ENCODE data around the gene HPN. TPM values are rescaled to one million over a fixed set of nuclear protein-coding genes. Genes with fewer than 3 reads are reported as not detected.

HPN gene
- total RNA-seq, 2 experiments from 2014 or later = 0.21 TPM; not detected in 1

- Mint-ChIP-seq H3K36me3 (no peaks in the 10 kb centered on the region), H3K27ac (no peak within 1 kb of the TSS), H3K27me3 (no peaks in the 10 kb centered on the region), H3K9me3 (no peaks in the 10 kb centered on the region), H3K4me3 (no peak within 1 kb of the TSS), H3K4me1 (ENCODE audit: low read depth) (peaks cover 3% of the 10 kb centered on the region)
- no peak for DNase-seq
- intact Hi-C loops (cut with micrococcal nuclease) = no loop called here
- POLR2A ChIA-PET = no interaction called here
- CTCF ChIA-PET = interaction anchor here (0.6 to 3.1 kb wide), 14 partner anchors 9 to 492 kb away, joined by 3 to 12 read pairs (median 3); no protein-coding TSS in a partner anchor
Measured at GRCh38 chr19:35115177-35115951, 73.8 kb downstream of the HPN start, which contains the start of gene FXYD3. FXYD3 (plus strand) TSS chr19:35115823; CDS start chr19:35119377, 3,554 bp downstream.

Other genes with a start within 250 kb of the HPN start
- gene ZNF30, start 114.8 kb upstream of the HPN start, total RNA-seq = 1 to 10 TPM; 3.7 to 4.2 TPM
- 1 to 10 TPM; 6.4 to 6.9 TPM for gene ZNF792, start 77.5 kb upstream of the HPN start, total RNA-seq
- gene GRAMD1A, start 41.4 kb upstream of the HPN start, total RNA-seq = 100 to 1,000 TPM; 204 to 223 TPM
- gene SCN1B, start 11.3 kb upstream of the HPN start, total RNA-seq = 1 to 10 TPM; 1.1 to 1.6 TPM
- not detected for gene FXYD3, start 74.1 kb downstream of the HPN start, total RNA-seq
- gene LGI4, start 93.3 kb downstream of the HPN start, total RNA-seq = under 1 TPM; 0.50 to 0.51 TPM
- 1 to 10 TPM; 2.3 to 2.8 TPM for gene FXYD1, start 97.1 kb downstream of the HPN start, total RNA-seq
- under 1 TPM; 0.77 to 0.93 TPM for gene FXYD7, start 101.5 kb downstream of the HPN start, total RNA-seq
- 100 to 1,000 TPM; 334 to 360 TPM for gene FXYD5, start 113.0 kb downstream of the HPN start, total RNA-seq
- under 1 TPM in 1 of 2 experiments, not detected in 1; 0.19 TPM for gene FAM187B, start 187.0 kb downstream of the HPN start, total RNA-seq
- 10 to 100 TPM; 25.4 to 28.7 TPM for gene LSR, start 207.3 kb downstream of the HPN start, total RNA-seq
- 100 to 1,000 TPM; 117 to 121 TPM for gene USF2, start 227.2 kb downstream of the HPN start, total RNA-seq
- gene HAMP, start 240.8 kb downstream of the HPN start, total RNA-seq = not detected